Measurements from ENCODE around the gene CLEC17A. TPM values are rescaled to one million over a fixed set of nuclear protein-coding genes. Genes with fewer than 3 reads are reported as not detected.

The CLEC17A gene
- total and polyA plus RNA-seq, 8 donors: 0.18 TPM; not detected in 6

GRCh38 chr19:14565298-14565679 lies 17.6 kb upstream of the CLEC17A start:
- WGBS, 5 donors: 88 to 93% (median 91%) methylated on average over 5 to 22 of the region's 22 CpGs
- H3K27ac ChIP-seq: no peak overlapping the region
- no peak for TF ChIP-seq POLR2A (IDR thresholded peaks at IDR 0.05)
- no peak for TF ChIP-seq POLR2AphosphoS5 (IDR thresholded peaks at IDR 0.05)
- TF ChIP-seq EP300 (IDR thresholded peaks at IDR 0.05): no peak
- no peak for TF ChIP-seq CTCF (IDR thresholded peaks at IDR 0.05)
- DNase-seq: no peak
- intact Hi-C loops (cut with DNase I; ENCODE audit: low total_unique reads): loop anchor here (10.0 kb wide), 1 partner anchor 130 kb away; the partner anchor contains the start of gene ZNF333
- no peak overlapping the region for H3K4me3 ChIP-seq
- no peaks in the 10 kb centered on the region for H3K9me3 ChIP-seq
- no peaks in the 10 kb centered on the region for H3K27me3 ChIP-seq
- peaks cover 20 to 68% (median 49%) of the 10 kb centered on the region in 4 donors for H3K36me3 ChIP-seq
- H3K4me1 ChIP-seq: peaks cover 13 to 56% (median 47%) of the 10 kb centered on the region in 4 donors

- intact Hi-C loops (cut with DNase I; ENCODE audit: low total_unique reads): loop anchor here (10.0 kb wide), 1 partner anchor 129 kb away; the partner anchor contains the start of gene ZNF333
- WGBS, 5 donors: 83 to 89% (median 86%) methylated on average over 15 to 26 of the region's 31 CpGs
- no peaks in the 10 kb centered on the region for H3K27me3 ChIP-seq
- DNase-seq: no peak
- H3K9me3 ChIP-seq: no peaks in the 10 kb centered on the region
- H3K36me3 ChIP-seq: peaks cover 20 to 68% (median 49%) of the 10 kb centered on the region in 4 donors
- peaks cover 20 to 56% (median 47%) of the 10 kb centered on the region in 4 donors for H3K4me1 ChIP-seq
- no peak for TF ChIP-seq CTCF (IDR thresholded peaks at IDR 0.05)
- TF ChIP-seq POLR2A (IDR thresholded peaks at IDR 0.05): no peak
- H3K4me3 ChIP-seq: no peak overlapping the region
- no peak overlapping the region for H3K27ac ChIP-seq
Measured at GRCh38 chr19:14565765-14566711, 16.8 kb upstream of the CLEC17A start.

- peaks cover 17 to 53% (median 46%) of the 10 kb centered on the region in 4 donors for H3K4me1 ChIP-seq
- DNase-seq: no peak
- TF ChIP-seq POLR2AphosphoS5 (IDR thresholded peaks at IDR 0.05) (no peak), CTCF (IDR thresholded peaks at IDR 0.05) (no peak), POLR2A (IDR thresholded peaks at IDR 0.05) (no peak), EP300 (IDR thresholded peaks at IDR 0.05) (no peak)
- intact Hi-C loops (cut with DNase I; ENCODE audit: low total_unique reads): loop anchor here (10.0 kb wide), 1 partner anchor 128 kb away; the partner anchor contains the start of gene ZNF333
- no peaks in the 10 kb centered on the region for H3K9me3 ChIP-seq
- H3K36me3 ChIP-seq: peaks cover 20 to 68% (median 49%) of the 10 kb centered on the region in 4 donors
- H3K27me3 ChIP-seq: no peaks in the 10 kb centered on the region
- H3K27ac ChIP-seq: no peak overlapping the region
- WGBS, 5 donors: 73 to 81% (median 81%) methylated on average over 2 to 18 of the region's 18 CpGs
- no peak overlapping the region for H3K4me3 ChIP-seq
Measured at GRCh38 chr19:14566712-14567077, 16.2 kb upstream of the CLEC17A start.

- no peak overlapping the region for H3K27ac ChIP-seq
- no peak for DNase-seq
- intact Hi-C loops (cut with DNase I; ENCODE audit: low total_unique reads): loop anchor here (10.0 kb wide), 1 partner anchor 128 kb away; the partner anchor contains the start of gene ZNF333
- H3K27me3 ChIP-seq: no peaks in the 10 kb centered on the region
- TF ChIP-seq POLR2AphosphoS5 (IDR thresholded peaks at IDR 0.05) (no peak), POLR2A (IDR thresholded peaks at IDR 0.05) (no peak), CTCF (IDR thresholded peaks at IDR 0.05) (no peak), EP300 (IDR thresholded peaks at IDR 0.05) (no peak)
- H3K4me3 ChIP-seq: no peak overlapping the region
- H3K9me3 ChIP-seq: no peaks in the 10 kb centered on the region
- peaks cover 20 to 68% (median 49%) of the 10 kb centered on the region in 4 donors for H3K36me3 ChIP-seq
- peaks cover 14 to 50% (median 43%) of the 10 kb centered on the region in 4 donors for H3K4me1 ChIP-seq
- WGBS, 5 donors: 76 to 82% (median 80%) methylated on average over 10 to 11 of the region's 11 CpGs
Measured at GRCh38 chr19:14567079-14567478, 15.8 kb upstream of the CLEC17A start.
